HepG2 (cell line): ENCODE data around the gene SLC9A8. TPM values are rescaled to one million over a fixed set of nuclear protein-coding genes. Genes with fewer than 3 reads are reported as not detected.

Source experiments
- ARID5B ChIP-seq: IDR thresholded peaks from 2 replicates; pipeline ENCODE4 v1.4.0; 2020; ENCODE audit warnings: mild to moderate bottlenecking, missing genetic modification reagents
- REST ChIP-seq, 2 experiments: IDR thresholded peaks; 2 replicates each; pipeline ENCODE4 v1.6.1; 2011 to 2012; ENCODE audit warnings: low read length in 2 of 2, borderline replicate concordance in 1 of 2, low read depth in 1 of 2, mild to moderate bottlenecking in 1 of 2, moderate library complexity in 1 of 2
- ZBTB33 ChIP-seq: sonication (generic); formaldehyde crosslinking; IDR thresholded peaks from 2 replicates; pipeline ENCODE4 v1.4.0; 2020; ENCODE audit warnings: missing genetic modification reagents
- ZMYM4 ChIP-seq: sonication (generic); formaldehyde crosslinking; IDR thresholded peaks from 2 replicates; pipeline ENCODE4 v1.8.1; 2023; ENCODE audit warnings: mild to moderate bottlenecking, missing genetic modification reagents
- ZNF607 ChIP-seq: sonication (generic); formaldehyde crosslinking; IDR thresholded peaks from 2 replicates; pipeline ENCODE4 v1.5.1; 2020; ENCODE audit warnings: missing genetic modification reagents, mild to moderate bottlenecking, borderline replicate concordance
- polyA plus RNA-seq, 8 experiments: library from polyadenylated mRNA; depleted of rRNA in 3 of 8; stranded (reverse) in 7 of 8; unstranded in 1 of 8; fragments of >200 nt; fragmentation: Illumina TruSeq in 4 of 8; extraction: Trizol in 4 of 8; gene quantifications; 2 replicates each; pipeline versions ENCODE4 v1.2.1 to v1.2.3, GENCODE V29; 2011 to 2016; ENCODE audit warnings: low read depth in 4 of 8, missing spikeins in 1 of 8, mixed read lengths in 1 of 8; ENCODE audit not compliant: insufficient read depth in 1 of 8
- total RNA-seq, 5 experiments: library from RNA; depleted of rRNA; stranded (reverse); fragments of >200 nt; fragmentation: Illumina TruSeq; extraction: Trizol; gene quantifications; 2 replicates each; pipeline ENCODE4 v1.2.3, GENCODE V29; 2016; ENCODE audit warnings: low read depth in 1 of 5
- TF ChIP-seq, protein P1 (sequence below): IDR thresholded peaks from 2 replicates; pipeline ENCODE4 v1.6.1; 2016

SLC9A8 gene
- total and polyA plus RNA-seq, 2 of the 13 experiments (the other 11 are each of a cell fraction or from before 2014, with no cell fraction given), result 4.1 to 7.4 TPM

GRCh38 chr20:49768204-49769047 lies 44.2 kb upstream of the SLC9A8 start (continued):
- TF ChIP-seq, protein P1, sequence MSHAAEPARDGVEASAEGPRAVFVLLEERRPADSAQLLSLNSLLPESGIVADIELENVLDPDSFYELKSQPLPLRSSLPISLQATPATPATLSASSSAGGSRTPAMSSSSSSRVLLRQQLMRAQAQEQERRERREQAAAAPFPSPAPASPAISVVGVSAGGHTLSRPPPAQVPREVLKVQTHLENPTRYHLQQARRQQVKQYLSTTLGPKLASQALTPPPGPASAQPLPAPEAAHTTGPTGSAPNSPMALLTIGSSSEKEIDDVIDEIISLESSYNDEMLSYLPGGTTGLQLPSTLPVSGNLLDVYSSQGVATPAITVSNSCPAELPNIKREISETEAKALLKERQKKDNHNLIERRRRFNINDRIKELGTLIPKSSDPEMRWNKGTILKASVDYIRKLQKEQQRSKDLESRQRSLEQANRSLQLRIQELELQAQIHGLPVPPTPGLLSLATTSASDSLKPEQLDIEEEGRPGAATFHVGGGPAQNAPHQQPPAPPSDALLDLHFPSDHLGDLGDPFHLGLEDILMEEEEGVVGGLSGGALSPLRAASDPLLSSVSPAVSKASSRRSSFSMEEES (CRISPR knock-in tag), result peak; percentile 89
- peak; percentile 95 for TF ChIP-seq ZNF607
- TF ChIP-seq ARID5B (CRISPR knock-in tag), result peak; percentile 100
- TF ChIP-seq REST (IDR thresholded peaks at IDR 0.05; ENCODE audit: borderline replicate concordance in 1 of 2, low read depth in 1 of 2, low read length in 2 of 2), result peak in 1 of 2 experiments; percentile 84; a peak in 2 of 4 replicates
- TF ChIP-seq ZBTB33 (CRISPR knock-in tag), result peak; percentile 94
- peak; percentile 99 for TF ChIP-seq ZMYM4 (CRISPR knock-in tag)
